ACC112 (cell line): Measurements from ENCODE around the gene MYH8.

Experiments used
- H2AFZ ChIP-seq: fragments of 200-600 bp; sonication (generic); one replicate; pipeline ENCODE4 v1.6.0; 2017; ENCODE audit warnings: antibody characterized with exemption, low read length; ENCODE audit not compliant: unreplicated experiment
- H3K27ac ChIP-seq: fragments of 200-600 bp; sonication (generic); 2 replicates; pipeline ENCODE4 v1.5.1; 2014; ENCODE audit warnings: low read depth, mild to moderate bottlenecking, antibody characterized with exemption, low read length, moderate library complexity
- H3K27me3 ChIP-seq: fragments of 200-600 bp; sonication (generic); 2 replicates; pipeline ENCODE4 v1.6.1; 2014; ENCODE audit warnings: mild to moderate bottlenecking, antibody characterized with exemption, low read length, moderate library complexity, mixed read lengths; ENCODE audit not compliant: insufficient read depth
- H3K36me3 ChIP-seq: fragments of 200-600 bp; sonication (generic); 2 replicates; pipeline ENCODE4 v1.6.1; 2016; ENCODE audit warnings: mild to moderate bottlenecking, antibody characterized with exemption, low read length, moderate library complexity, mixed read lengths; ENCODE audit not compliant: insufficient read depth
- H3K4me1 ChIP-seq: fragments of 200-600 bp; sonication (generic); one replicate; pipeline ENCODE4 v1.6.1; 2016; ENCODE audit warnings: low read length, mixed read lengths; ENCODE audit not compliant: insufficient read depth, unreplicated experiment, control insufficient read depth
- H3K4me3 ChIP-seq: fragments of 200-600 bp; sonication (generic); 2 replicates; pipeline ENCODE4 v1.5.1; 2014; ENCODE audit warnings: mild to moderate bottlenecking, low read depth, low read length
- H3K79me2 ChIP-seq: fragments of 200-600 bp; sonication (generic); one replicate; pipeline ENCODE4 v1.6.0; 2016; ENCODE audit warnings: low read length; ENCODE audit not compliant: control insufficient read depth, unreplicated experiment, insufficient read depth

Gene MYH8

DNA sequence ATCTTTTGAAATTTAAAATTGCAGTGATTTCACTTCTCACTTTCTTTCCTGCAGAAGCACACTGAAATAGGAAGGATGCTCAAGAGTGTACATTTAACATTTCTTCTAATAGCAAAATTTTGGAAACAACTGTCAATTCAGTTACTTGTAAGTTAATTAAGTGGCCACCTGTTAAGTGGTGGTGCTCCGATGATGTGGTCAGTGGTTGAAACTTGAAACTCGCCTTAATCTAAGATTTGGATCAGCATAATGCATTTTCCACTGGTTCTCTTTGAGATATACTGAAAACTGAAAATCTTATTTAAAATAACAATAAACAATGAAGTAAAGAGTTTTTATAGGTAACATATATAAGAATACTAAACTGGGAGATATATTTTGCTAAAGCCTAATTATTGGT is 7.0 kb upstream of the MYH8 start:
- H2AFZ ChIP-seq, result no peak overlapping the region
- no peaks in the 10 kb centered on the region for H3K36me3 ChIP-seq
- H3K27me3 ChIP-seq, result no peaks in the 10 kb centered on the region
- H3K79me2 ChIP-seq, result no peaks in the 10 kb centered on the region
- H3K27ac ChIP-seq, result no peak overlapping the region
- no peak overlapping the region for H3K4me3 ChIP-seq
- H3K4me1 ChIP-seq, result no peaks in the 10 kb centered on the region

DNA sequence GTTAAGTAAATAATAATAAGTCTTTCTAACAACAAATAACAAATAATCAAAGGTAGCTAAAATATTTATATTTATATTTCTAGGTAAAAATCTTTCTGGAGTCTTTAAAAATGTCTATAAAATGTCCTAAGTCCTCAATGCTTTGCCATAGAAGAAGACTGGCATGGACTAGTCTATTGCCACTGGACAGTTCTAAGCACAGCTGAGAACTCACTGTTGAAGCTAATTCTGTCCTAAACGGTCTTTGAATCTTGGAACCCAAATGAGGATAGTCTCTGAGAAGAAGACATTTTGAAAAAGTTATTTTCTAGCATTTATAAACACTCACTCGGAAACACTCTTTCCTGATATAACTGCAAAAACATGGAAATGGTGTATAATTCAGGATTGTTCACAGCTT is 539 bp downstream of the MYH8 start:
- Histone ChIP-seq H3K27me3 (no peaks in the 10 kb centered on the region), H3K4me3 (no peak overlapping the region), H3K36me3 (no peaks in the 10 kb centered on the region), H3K4me1 (no peaks in the 10 kb centered on the region), H3K27ac (no peak overlapping the region), H2AFZ (no peak overlapping the region), H3K79me2 (no peaks in the 10 kb centered on the region)

DNA sequence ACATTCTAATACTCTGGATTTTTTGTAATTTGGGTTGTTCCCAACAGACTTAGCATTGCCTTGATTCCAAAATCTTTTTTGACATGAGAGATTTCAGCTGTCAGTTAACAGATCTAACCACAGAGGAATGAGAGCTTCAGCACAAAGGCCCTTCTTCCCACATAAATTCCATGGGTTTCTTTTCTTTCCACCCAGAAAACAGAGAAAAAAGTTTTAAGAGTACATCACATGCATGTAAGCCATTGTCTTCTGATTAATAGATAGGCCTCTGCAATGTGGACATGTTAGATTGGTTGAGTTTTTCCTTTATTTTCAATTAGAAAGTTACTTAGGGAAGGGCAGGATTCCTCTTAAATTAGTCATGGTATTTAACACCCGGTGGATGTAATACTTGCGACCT is 939 bp downstream of the MYH8 start:
- Histone ChIP-seq H3K4me3 (no peak overlapping the region), H3K79me2 (no peaks in the 10 kb centered on the region), H3K27ac (no peak overlapping the region), H2AFZ (no peak overlapping the region), H3K36me3 (no peaks in the 10 kb centered on the region), H3K27me3 (no peaks in the 10 kb centered on the region), H3K4me1 (no peaks in the 10 kb centered on the region)

DNA sequence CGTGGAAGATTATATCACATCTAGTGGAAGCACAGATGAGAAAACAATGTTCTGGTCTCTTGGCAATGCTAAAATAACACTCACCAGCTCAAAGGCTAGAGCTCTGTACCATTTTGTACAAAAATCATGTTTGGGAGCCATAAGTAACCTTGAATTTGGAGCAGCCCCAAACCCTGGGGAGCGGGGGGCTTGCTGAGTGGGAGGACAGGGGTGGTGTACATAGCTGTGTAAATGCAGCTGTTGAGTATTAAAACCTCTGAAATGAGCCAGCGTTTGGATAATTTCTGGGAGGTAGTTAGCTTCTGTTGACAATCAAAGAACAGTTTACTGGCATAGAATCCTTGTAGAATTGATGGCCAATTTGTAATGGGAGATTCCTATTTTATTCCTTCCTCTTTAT is 4.3 kb downstream of the MYH8 start:
- Histone ChIP-seq H3K4me3 (no peak overlapping the region), H2AFZ (no peak overlapping the region), H3K4me1 (no peaks in the 10 kb centered on the region), H3K36me3 (no peaks in the 10 kb centered on the region), H3K27ac (no peak overlapping the region), H3K79me2 (no peaks in the 10 kb centered on the region), H3K27me3 (no peaks in the 10 kb centered on the region)

DNA sequence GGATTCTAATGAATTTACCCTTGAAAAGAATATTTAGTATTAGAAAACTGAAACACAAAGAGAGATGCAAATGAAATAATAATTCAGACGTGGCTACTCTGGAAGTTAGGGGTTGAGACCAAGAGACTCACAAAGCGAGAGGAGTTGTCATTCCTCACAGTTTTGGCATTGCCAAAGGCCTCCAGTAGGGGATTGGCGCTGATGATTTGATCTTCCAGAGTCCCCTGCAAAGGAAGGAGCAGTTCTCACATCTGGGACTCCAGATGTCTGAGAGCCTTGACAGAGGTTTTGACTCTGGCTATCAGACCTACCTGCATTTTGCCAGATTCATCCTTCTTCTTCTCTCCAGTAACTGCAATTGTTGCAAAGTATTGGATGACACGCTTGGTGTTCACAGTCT is 6.6 kb downstream of the MYH8 start:
- Histone ChIP-seq H3K27ac (no peak overlapping the region), H3K4me3 (no peak overlapping the region), H3K36me3 (no peaks in the 10 kb centered on the region), H3K27me3 (no peaks in the 10 kb centered on the region), H3K79me2 (no peaks in the 10 kb centered on the region), H2AFZ (no peak overlapping the region), H3K4me1 (no peaks in the 10 kb centered on the region)

DNA sequence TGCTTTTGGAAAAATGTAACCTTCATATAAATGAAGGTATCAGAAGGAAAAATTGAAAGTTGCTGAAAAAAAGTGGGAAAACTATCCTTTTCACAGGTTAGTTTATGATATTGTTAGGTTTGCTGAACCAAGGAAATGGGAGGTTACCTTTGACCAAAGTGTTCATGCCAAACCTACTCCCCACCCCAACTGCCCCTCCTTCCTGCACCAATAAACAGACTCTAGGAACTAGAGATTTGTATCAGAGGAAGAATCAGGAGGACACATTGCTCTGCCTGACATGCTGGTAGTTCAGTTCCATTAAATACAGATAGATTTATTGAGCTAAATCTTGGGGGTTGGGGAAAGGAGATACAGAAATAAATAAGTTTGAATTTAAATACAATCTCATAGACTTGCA is 18.2 kb downstream of the MYH8 start:
- Histone ChIP-seq H2AFZ (no peak overlapping the region), H3K27ac (no peak overlapping the region), H3K4me1 (no peaks in the 10 kb centered on the region), H3K4me3 (no peak overlapping the region), H3K79me2 (no peaks in the 10 kb centered on the region), H3K36me3 (no peaks in the 10 kb centered on the region), H3K27me3 (no peaks in the 10 kb centered on the region)

DNA sequence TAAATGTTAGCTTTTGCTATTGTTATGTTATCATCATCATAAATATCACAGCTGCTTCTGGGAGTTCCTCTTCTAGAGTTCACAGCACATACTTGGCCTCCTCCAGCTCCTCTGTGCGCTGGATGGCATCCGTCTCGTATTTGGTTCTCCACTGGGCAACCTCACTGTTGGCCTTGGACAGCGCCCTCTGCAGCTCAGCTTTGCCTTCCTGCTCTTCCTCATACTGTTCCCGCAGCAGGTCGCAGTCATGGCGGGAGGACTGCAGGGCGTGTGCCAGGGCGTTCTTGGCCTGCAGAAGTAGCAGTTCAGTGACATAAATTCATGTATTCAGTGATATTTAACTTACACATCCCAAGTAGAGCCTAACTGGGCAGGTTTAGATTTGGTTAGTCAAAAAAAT is 23.4 kb downstream of the MYH8 start:
- Histone ChIP-seq H3K4me1 (no peaks in the 10 kb centered on the region), H3K27me3 (no peaks in the 10 kb centered on the region), H3K27ac (no peak overlapping the region), H3K4me3 (no peak overlapping the region), H3K36me3 (no peaks in the 10 kb centered on the region), H2AFZ (no peak overlapping the region), H3K79me2 (no peaks in the 10 kb centered on the region)

DNA sequence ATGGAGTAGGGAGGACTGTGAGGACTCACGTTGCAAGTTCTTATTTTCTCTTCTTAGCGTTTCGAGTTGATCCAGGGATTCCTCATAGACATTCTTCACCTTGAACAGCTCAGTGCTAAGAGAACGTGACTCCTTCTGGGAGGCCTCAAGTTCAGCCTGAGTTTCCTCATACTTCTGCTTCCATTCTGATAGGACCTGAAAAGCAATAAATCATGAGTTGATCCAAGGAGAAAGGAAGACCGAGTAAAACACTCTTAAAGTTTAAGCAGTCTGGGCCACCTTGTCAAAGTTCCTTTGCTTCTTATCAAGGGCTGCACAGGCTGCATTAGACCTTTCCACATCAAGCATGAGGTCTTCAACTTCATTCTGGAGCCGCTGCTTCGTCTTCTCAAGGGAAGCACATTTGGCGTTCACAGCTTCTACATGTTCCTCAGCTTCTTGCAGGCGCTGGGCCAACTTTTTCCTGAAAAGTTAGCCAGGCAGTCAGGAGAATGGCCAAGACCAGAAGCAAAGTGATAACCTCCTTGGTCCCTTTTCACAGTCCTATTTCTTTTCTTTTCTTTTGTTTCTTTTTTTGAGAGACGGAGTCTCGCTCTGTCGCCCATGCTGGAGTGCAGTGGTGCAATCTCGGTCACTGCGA is 25.1 kb downstream of the MYH8 start:
- no peak overlapping the region for H3K4me3 ChIP-seq
- no peaks in the 10 kb centered on the region for H3K79me2 ChIP-seq
- no peaks in the 10 kb centered on the region for H3K4me1 ChIP-seq
- no peak overlapping the region for H2AFZ ChIP-seq
- H3K27ac ChIP-seq, result no peak overlapping the region
- no peaks in the 10 kb centered on the region for H3K27me3 ChIP-seq
- H3K36me3 ChIP-seq, result no peaks in the 10 kb centered on the region

DNA sequence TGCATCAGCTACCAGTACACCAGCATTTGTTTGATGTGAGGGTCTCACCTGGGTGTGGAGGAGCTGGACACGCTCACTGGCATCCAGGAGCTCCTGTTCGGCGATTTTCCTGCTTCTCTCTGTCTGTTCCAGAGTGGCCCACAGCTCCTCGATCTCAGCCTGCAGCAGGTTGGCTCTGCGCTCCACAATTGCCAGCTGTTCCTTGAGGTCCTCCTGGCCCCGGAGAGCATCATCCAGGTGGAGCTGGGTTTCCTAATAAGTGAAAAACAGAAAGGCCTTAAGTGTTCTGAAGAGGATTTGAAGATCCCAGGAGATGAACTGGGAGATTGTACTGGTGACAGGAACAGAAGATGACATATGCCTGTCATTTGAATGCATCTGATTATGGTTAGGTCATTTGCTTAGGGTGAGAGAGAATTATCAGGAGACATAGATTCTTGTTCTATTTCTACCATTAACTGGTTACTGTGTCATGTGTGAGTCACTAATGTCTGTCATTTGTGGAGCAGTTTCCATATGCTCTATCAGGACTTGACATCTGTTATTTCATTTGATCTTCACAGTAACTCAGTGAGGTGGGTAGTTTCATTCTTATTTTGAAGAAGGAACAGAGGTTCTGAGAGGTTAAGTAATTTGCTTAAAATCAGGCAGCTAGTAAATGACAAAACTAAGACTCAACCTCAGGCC is 27.4 kb downstream of the MYH8 start:
- H3K4me1 ChIP-seq, result no peaks in the 10 kb centered on the region
- H3K79me2 ChIP-seq, result no peaks in the 10 kb centered on the region
- no peak overlapping the region for H3K4me3 ChIP-seq
- no peak overlapping the region for H3K27ac ChIP-seq
- no peak overlapping the region for H2AFZ ChIP-seq
- no peaks in the 10 kb centered on the region for H3K27me3 ChIP-seq
- no peaks in the 10 kb centered on the region for H3K36me3 ChIP-seq

DNA sequence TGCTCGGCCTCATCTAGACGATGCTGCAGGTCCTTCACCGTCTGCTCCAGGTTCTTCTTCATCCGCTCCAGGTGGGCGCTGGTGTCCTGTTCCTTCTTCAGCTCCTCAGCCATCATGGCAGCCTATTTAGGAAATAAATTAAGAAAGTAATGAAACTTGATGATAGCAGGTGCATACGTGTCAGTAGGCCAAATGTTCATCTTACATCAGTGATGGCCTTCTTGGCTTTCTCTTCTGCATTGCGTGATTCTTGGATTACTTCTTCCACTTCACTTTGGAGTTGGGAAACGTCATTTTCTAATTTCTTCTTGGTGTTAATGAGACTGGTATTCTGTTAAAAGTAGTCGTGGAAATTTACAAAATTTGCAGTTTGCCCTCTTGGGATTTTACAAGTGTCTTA is 28.9 kb downstream of the MYH8 start:
- Histone ChIP-seq H3K4me3 (no peak overlapping the region), H3K36me3 (no peaks in the 10 kb centered on the region), H3K27me3 (no peaks in the 10 kb centered on the region), H3K4me1 (no peaks in the 10 kb centered on the region), H3K79me2 (no peaks in the 10 kb centered on the region), H3K27ac (no peak overlapping the region), H2AFZ (no peak overlapping the region)

DNA sequence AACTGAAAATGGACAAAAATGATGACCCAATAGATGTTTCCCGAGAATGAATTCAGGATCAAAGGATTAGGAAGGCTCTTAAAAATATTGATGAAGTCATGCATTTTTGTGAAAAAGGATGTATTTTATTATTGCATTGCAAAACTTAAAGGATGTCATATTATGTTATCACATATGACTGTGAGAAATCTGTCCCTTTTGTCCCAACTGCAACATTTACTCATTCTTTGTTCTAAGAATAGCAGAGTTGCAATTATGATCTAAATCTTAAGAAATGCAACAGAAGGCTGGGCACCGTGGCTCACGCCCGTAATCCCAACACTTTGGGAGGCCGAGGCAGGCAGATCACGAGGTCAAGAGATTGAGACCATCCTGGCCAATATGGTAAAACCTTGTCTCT is 35.9 kb downstream of the MYH8 start:
- no peaks in the 10 kb centered on the region for H3K27me3 ChIP-seq
- H3K27ac ChIP-seq, result no peak overlapping the region
- H3K4me1 ChIP-seq, result no peaks in the 10 kb centered on the region
- H3K79me2 ChIP-seq, result no peaks in the 10 kb centered on the region
- H3K36me3 ChIP-seq, result no peaks in the 10 kb centered on the region
- H2AFZ ChIP-seq, result no peak overlapping the region
- no peak overlapping the region for H3K4me3 ChIP-seq
